ENCODE measurements around the gene SP1.

DNA sequence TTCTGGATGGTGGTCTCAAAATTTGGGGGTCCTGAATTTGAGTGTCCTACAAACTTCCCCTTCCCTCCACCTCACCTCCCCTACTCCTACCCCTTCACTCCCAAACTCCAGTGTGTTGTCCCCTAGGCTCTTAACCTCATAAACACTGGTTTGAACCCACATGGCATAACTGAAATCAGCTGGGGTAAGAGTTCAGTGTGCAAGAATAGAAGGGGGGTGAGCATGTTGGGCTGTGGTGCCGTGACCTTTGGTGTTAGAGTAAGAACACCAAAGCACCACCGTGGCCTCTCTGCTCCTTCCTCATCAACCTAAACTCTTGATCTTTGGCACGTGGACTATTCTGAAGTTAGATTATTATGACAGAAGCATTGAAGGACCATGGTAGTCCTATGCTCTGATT is 83.0 kb downstream of the SP1 start:
- no peak for TF ChIP-seq NR3C1 (CRISPR knock-in tag; conservative IDR thresholded peaks at IDR 0.05; ENCODE audit: low read depth)
- TF ChIP-seq, protein P1, sequence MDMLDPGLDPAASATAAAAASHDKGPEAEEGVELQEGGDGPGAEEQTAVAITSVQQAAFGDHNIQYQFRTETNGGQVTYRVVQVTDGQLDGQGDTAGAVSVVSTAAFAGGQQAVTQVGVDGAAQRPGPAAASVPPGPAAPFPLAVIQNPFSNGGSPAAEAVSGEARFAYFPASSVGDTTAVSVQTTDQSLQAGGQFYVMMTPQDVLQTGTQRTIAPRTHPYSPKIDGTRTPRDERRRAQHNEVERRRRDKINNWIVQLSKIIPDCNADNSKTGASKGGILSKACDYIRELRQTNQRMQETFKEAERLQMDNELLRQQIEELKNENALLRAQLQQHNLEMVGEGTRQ (CRISPR knock-in tag; IDR thresholded peaks at IDR 0.05), result no peak
- TF ChIP-seq, protein P2, sequence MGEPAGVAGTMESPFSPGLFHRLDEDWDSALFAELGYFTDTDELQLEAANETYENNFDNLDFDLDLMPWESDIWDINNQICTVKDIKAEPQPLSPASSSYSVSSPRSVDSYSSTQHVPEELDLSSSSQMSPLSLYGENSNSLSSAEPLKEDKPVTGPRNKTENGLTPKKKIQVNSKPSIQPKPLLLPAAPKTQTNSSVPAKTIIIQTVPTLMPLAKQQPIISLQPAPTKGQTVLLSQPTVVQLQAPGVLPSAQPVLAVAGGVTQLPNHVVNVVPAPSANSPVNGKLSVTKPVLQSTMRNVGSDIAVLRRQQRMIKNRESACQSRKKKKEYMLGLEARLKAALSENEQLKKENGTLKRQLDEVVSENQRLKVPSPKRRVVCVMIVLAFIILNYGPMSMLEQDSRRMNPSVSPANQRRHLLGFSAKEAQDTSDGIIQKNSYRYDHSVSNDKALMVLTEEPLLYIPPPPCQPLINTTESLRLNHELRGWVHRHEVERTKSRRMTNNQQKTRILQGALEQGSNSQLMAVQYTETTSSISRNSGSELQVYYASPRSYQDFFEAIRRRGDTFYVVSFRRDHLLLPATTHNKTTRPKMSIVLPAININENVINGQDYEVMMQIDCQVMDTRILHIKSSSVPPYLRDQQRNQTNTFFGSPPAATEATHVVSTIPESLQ (CRISPR knock-in tag; IDR thresholded peaks at IDR 0.05), result no peak
- TF ChIP-seq, protein P3, sequence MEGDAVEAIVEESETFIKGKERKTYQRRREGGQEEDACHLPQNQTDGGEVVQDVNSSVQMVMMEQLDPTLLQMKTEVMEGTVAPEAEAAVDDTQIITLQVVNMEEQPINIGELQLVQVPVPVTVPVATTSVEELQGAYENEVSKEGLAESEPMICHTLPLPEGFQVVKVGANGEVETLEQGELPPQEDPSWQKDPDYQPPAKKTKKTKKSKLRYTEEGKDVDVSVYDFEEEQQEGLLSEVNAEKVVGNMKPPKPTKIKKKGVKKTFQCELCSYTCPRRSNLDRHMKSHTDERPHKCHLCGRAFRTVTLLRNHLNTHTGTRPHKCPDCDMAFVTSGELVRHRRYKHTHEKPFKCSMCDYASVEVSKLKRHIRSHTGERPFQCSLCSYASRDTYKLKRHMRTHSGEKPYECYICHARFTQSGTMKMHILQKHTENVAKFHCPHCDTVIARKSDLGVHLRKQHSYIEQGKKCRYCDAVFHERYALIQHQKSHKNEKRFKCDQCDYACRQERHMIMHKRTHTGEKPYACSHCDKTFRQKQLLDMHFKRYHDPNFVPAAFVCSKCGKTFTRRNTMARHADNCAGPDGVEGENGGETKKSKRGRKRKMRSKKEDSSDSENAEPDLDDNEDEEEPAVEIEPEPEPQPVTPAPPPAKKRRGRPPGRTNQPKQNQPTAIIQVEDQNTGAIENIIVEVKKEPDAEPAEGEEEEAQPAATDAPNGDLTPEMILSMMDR (IDR thresholded peaks at IDR 0.05), result no peak
- no peak for TF ChIP-seq JUN (CRISPR knock-in tag; IDR thresholded peaks at IDR 0.05)
- TF ChIP-seq, protein P4, sequence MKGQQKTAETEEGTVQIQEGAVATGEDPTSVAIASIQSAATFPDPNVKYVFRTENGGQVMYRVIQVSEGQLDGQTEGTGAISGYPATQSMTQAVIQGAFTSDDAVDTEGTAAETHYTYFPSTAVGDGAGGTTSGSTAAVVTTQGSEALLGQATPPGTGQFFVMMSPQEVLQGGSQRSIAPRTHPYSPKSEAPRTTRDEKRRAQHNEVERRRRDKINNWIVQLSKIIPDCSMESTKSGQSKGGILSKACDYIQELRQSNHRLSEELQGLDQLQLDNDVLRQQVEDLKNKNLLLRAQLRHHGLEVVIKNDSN (CRISPR knock-in tag; IDR thresholded peaks at IDR 0.05), result no peak
- TF ChIP-seq, protein P5, sequence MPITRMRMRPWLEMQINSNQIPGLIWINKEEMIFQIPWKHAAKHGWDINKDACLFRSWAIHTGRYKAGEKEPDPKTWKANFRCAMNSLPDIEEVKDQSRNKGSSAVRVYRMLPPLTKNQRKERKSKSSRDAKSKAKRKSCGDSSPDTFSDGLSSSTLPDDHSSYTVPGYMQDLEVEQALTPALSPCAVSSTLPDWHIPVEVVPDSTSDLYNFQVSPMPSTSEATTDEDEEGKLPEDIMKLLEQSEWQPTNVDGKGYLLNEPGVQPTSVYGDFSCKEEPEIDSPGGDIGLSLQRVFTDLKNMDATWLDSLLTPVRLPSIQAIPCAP (CRISPR knock-in tag; IDR thresholded peaks at IDR 0.05), result no peak
- no peak for TF ChIP-seq NFE2L1 (CRISPR knock-in tag; IDR thresholded peaks at IDR 0.05)
- TF ChIP-seq PRRX2 (CRISPR knock-in tag; IDR thresholded peaks at IDR 0.05), result no peak
- TF ChIP-seq NR1H2 (CRISPR knock-in tag; IDR thresholded peaks at IDR 0.05), result no peak
